HepG2 (cell line): ENCODE results near the gene CYBC1. TPM values are rescaled to one million over a fixed set of nuclear protein-coding genes. Genes with fewer than 3 reads are reported as not detected.
A peak's percentile ranks its signal among the peaks of the same experiment; 100 is the strongest.

Experiments
- ERF ChIP-seq: IDR thresholded peaks from 2 replicates; pipeline ENCODE4 v1.6.1; 2018; ENCODE audit warnings: missing biosample characterization, missing genetic modification reagents
- FOSL1 ChIP-seq: sonication (generic); formaldehyde crosslinking; IDR thresholded peaks from 2 replicates; pipeline ENCODE4 v1.9.0; 2021; ENCODE audit warnings: missing genetic modification reagents, borderline replicate concordance
- GATA4 ChIP-seq: sonication (generic); IDR thresholded peaks from 2 replicates; pipeline ENCODE4 v1.6.1; 2016; ENCODE audit warnings: antibody characterized with exemption, low read depth, borderline replicate concordance
- HDAC2 ChIP-seq: sonication (generic); formaldehyde crosslinking; IDR thresholded peaks from 2 replicates; pipeline ENCODE4 v1.4.0; 2020; ENCODE audit warnings: missing genetic modification reagents
- MEIS2 ChIP-seq: sonication (generic); formaldehyde crosslinking; IDR thresholded peaks from 2 replicates; pipeline ENCODE4 v1.9.0; 2021; ENCODE audit warnings: mild to moderate bottlenecking, missing genetic modification reagents
- NR1H2 ChIP-seq: sonication (generic); formaldehyde crosslinking; IDR thresholded peaks from 2 replicates; pipeline ENCODE4 v1.8.1; 2022; ENCODE audit warnings: low read depth, missing genetic modification reagents, borderline replicate concordance
- PRDM4 ChIP-seq: sonication (generic); formaldehyde crosslinking; IDR thresholded peaks from 2 replicates; pipeline ENCODE4 v1.9.0; 2021; ENCODE audit warnings: missing genetic modification reagents, borderline replicate concordance
- RERE ChIP-seq: IDR thresholded peaks from 2 replicates; pipeline ENCODE4 v1.6.1; 2016; ENCODE audit warnings: low read depth, missing genetic modification reagents, missing compliant biosample characterization
- RORA ChIP-seq: sonication (generic); formaldehyde crosslinking; IDR thresholded peaks from 2 replicates; pipeline ENCODE4 v1.5.0; 2020; ENCODE audit warnings: mild to moderate bottlenecking, missing genetic modification reagents, moderate library complexity
- SIN3A ChIP-seq: IDR thresholded peaks from 2 replicates; pipeline ENCODE4 v1.6.1; 2011; ENCODE audit warnings: low read depth, mild to moderate bottlenecking, control low read depth, low read length, borderline replicate concordance
- SKI ChIP-seq: fragments of 450-650 bp; IDR thresholded peaks from one replicate; pipeline ENCODE4 v1.6.1; 2018; ENCODE audit warnings: mild to moderate bottlenecking; ENCODE audit not compliant: partially characterized antibody
- SSRP1 ChIP-seq: IDR thresholded peaks from 2 replicates; pipeline ENCODE4 v1.6.1; 2016; ENCODE audit warnings: control low read depth
- TEAD2 ChIP-seq: sonication (generic); formaldehyde crosslinking; IDR thresholded peaks from 2 replicates; pipeline ENCODE4 v1.9.0; 2021; ENCODE audit warnings: missing genetic modification reagents
- ZBTB7B ChIP-seq: sonication (generic); formaldehyde crosslinking; IDR thresholded peaks from 2 replicates; pipeline ENCODE4 v1.4.0; 2020; ENCODE audit warnings: missing genetic modification reagents
- ZKSCAN1 ChIP-seq: fragments of 150-350 bp; IDR thresholded peaks from 2 replicates; pipeline ENCODE4 v1.6.1; 2014; ENCODE audit warnings: low read length
- ZNF256 ChIP-seq: sonication (generic); formaldehyde crosslinking; conservative IDR thresholded peaks from 2 replicates; pipeline ENCODE4 v1.4.0; 2020; ENCODE audit warnings: missing genetic modification reagents
- ZNF263 ChIP-seq: sonication (generic); formaldehyde crosslinking; IDR thresholded peaks from 2 replicates; pipeline ENCODE4 v1.4.0; 2020; ENCODE audit warnings: missing genetic modification reagents
- ZNF441 ChIP-seq: sonication (generic); formaldehyde crosslinking; IDR thresholded peaks from 2 replicates; pipeline ENCODE4 v1.7.0; 2021; ENCODE audit warnings: missing genetic modification reagents, borderline replicate concordance
- ZNF460 ChIP-seq: sonication (generic); formaldehyde crosslinking; IDR thresholded peaks from 2 replicates; pipeline ENCODE4 v1.5.1; 2020; ENCODE audit warnings: missing genetic modification reagents, mild to moderate bottlenecking, borderline replicate concordance
- ZNF546 ChIP-seq: sonication (generic); formaldehyde crosslinking; conservative IDR thresholded peaks from 2 replicates; pipeline ENCODE4 v1.8.1; 2023; ENCODE audit warnings: mild to moderate bottlenecking, missing genetic modification reagents
- ZNF691 ChIP-seq: sonication (generic); formaldehyde crosslinking; IDR thresholded peaks from 2 replicates; pipeline ENCODE4 v1.4.0; 2020; ENCODE audit warnings: missing genetic modification reagents, low read depth, mild to moderate bottlenecking, borderline replicate concordance
- polyA plus RNA-seq, 8 experiments: library from polyadenylated mRNA; depleted of rRNA in 3 of 8; stranded (reverse) in 7 of 8; unstranded in 1 of 8; fragments of >200 nt; fragmentation: Illumina TruSeq in 4 of 8; extraction: Trizol in 4 of 8; gene quantifications; 2 replicates each; pipeline versions ENCODE4 v1.2.1 to v1.2.3, GENCODE V29; 2011 to 2016; ENCODE audit warnings: low read depth in 4 of 8, missing spikeins in 1 of 8, mixed read lengths in 1 of 8; ENCODE audit not compliant: insufficient read depth in 1 of 8
- total RNA-seq, 5 experiments: library from RNA; depleted of rRNA; stranded (reverse); fragments of >200 nt; fragmentation: Illumina TruSeq; extraction: Trizol; gene quantifications; 2 replicates each; pipeline ENCODE4 v1.2.3, GENCODE V29; 2016; ENCODE audit warnings: low read depth in 1 of 5

CYBC1 gene
- total and polyA plus RNA-seq, 2 of the 13 experiments (the other 11 are each of a cell fraction or from before 2014, with no cell fraction given) = 43.4 to 44.1 TPM

- TF ChIP-seq PRDM4 (CRISPR knock-in tag) = no peak
- TF ChIP-seq MEIS2 (CRISPR knock-in tag) = peak; percentile 83
- peak; percentile 63; the same call in 1 of the 2 replicates for TF ChIP-seq SIN3A
- peak; percentile 84; the same call in 1 of the 2 replicates for TF ChIP-seq ZNF546
- peak; percentile 80; the same call in 1 of the 2 replicates for TF ChIP-seq ZNF691 (CRISPR knock-in tag)
- TF ChIP-seq RORA (CRISPR knock-in tag) = no peak
- 0 out of 2 replicates have a peak, but pooled peaks have one; percentile 19 for TF ChIP-seq ZBTB7B (CRISPR knock-in tag)
- no peak for TF ChIP-seq ZNF460 (CRISPR knock-in tag)
- TF ChIP-seq ZNF441 (CRISPR knock-in tag) = peak; percentile 69; the same call in 1 of the 2 replicates
- TF ChIP-seq ZKSCAN1 = no peak
- TF ChIP-seq TEAD2 (CRISPR knock-in tag) = no peak
- peak; percentile 82 for TF ChIP-seq SKI
- TF ChIP-seq SSRP1 (CRISPR knock-in tag) = no peak
- TF ChIP-seq ZNF256 (CRISPR knock-in tag) = no peak
- TF ChIP-seq NR1H2 = peak; percentile 71; the same call in 1 of the 2 replicates
- no peak for TF ChIP-seq ZNF263 (CRISPR knock-in tag)
- 0 out of 2 replicates have a peak, but pooled peaks have one; percentile 12 for TF ChIP-seq HDAC2
- TF ChIP-seq FOSL1 (CRISPR knock-in tag) = no peak
- TF ChIP-seq GATA4 = no peak
- TF ChIP-seq RERE (CRISPR knock-in tag) = no peak
- TF ChIP-seq ERF = peak; percentile 49; the same call in 1 of the 2 replicates
Measured at GRCh38 chr17:82418001-82418986, 32.3 kb downstream of the CYBC1 start, which contains the start of the genes HEXD and OGFOD3 (continued).
